HCT116 (cell line): ENCODE results near the gene MYO1B. TPM values are rescaled to one million over a fixed set of nuclear protein-coding genes. Genes with fewer than 3 reads are reported as not detected.

Experiments
- ATAC-seq: fragments of 200-7000 bp; cut with Tn5 transposase; 2 replicates; pipeline ENCODE4 v1.9.1; 2020; ENCODE audit warnings: mild to moderate bottlenecking, moderate library complexity
- BruUV-seq: library from RNA; stranded (reverse); fragments of 400-500 nt; replicated peaks from 2 replicates; lab custom pipeline; 2021; lab: Mats Ljungman, UMichigan
- CTCF ChIA-PET: fragments of 300-600 bp; sonication (Branson Sonifier 250); formaldehyde crosslinking; loops from one replicate; lab custom pipeline; 2021; ENCODE audit warnings: antibody characterized with exemption; lab: Charles Lee
- POLR2A ChIA-PET: fragments of 300-600, 350-600 bp; sonication (Branson Sonifier 250); formaldehyde crosslinking; loops from one replicate; lab custom pipeline; 2021; ENCODE audit warnings: antibody characterized with exemption; lab: Charles Lee
- RAD21 ChIA-PET, 2 experiments: fragments of 300-600 bp; sonication (Branson Sonifier 250); formaldehyde crosslinking; loops; one replicate each; lab custom pipeline; 2023; ENCODE audit warnings: low total read pairs in 2 of 2; ENCODE audit not compliant: uncharacterized antibody in 2 of 2, unreplicated experiment in 2 of 2, low non-redundant PET in 1 of 2; lab: Charles Lee
- DNase-seq: peaks from one replicate; pipeline ENCODE4 v3.0.0-alpha.2; 2010; ENCODE audit warnings: low read depth, low spot score
- H2AFZ ChIP-seq: fragments of 200-600 bp; shearing (Covaris generic), sonication (generic); 2 replicates; pipeline ENCODE4 v1.6.1; 2017; ENCODE audit warnings: low read depth, mixed run types, mixed read lengths, antibody characterized with exemption, low read length; ENCODE audit not compliant: poor library complexity, severe bottlenecking
- H3K27ac ChIP-seq: 2 replicates; pipeline ENCODE4 v1.5.1; 2012; ENCODE audit warnings: low read depth, low read length
- H3K27me3 ChIP-seq: fragments of 200-600 bp; sonication (generic); 2 replicates; pipeline ENCODE4 v1.6.1; 2016; ENCODE audit warnings: mixed run types, low read length, mixed read lengths; ENCODE audit not compliant: insufficient read depth
- H3K36me3 ChIP-seq, 2 experiments: fragments of 200-500 bp in 1 of 2; fragments of 200-600 bp in 1 of 2; sonication (Bioruptor generic) in 1 of 2; sonication (generic) in 1 of 2; 2 replicates each; pipeline versions ENCODE4 v1.5.1 to v1.6.1; 2014 to 2016; ENCODE audit warnings: low read length in 2 of 2, inconsistent platforms in 1 of 2, mixed read lengths in 1 of 2, mixed run types in 1 of 2; ENCODE audit not compliant: insufficient read depth in 2 of 2, control insufficient read depth in 1 of 2
- H3K4me1 ChIP-seq, 2 experiments: fragments of 200-600 bp in 1 of 2; sonication (generic) in 1 of 2; 2 replicates each; pipeline versions ENCODE4 v1.5.1 to v1.6.1; 2012 to 2017; ENCODE audit warnings: low read length in 2 of 2, inconsistent platforms in 1 of 2, mild to moderate bottlenecking in 1 of 2, mixed read lengths in 1 of 2, mixed run types in 1 of 2, moderate library complexity in 1 of 2; ENCODE audit not compliant: insufficient read depth in 2 of 2, control insufficient read depth in 1 of 2
- H3K4me2 ChIP-seq: fragments of 200-600 bp; sonication (generic); 2 replicates; pipeline ENCODE4 v1.6.1; 2017; ENCODE audit warnings: mixed run types, low read length, mixed read lengths
- H3K4me3 ChIP-seq, 2 experiments: fragments of 200-600 bp in 1 of 2; sonication (generic) in 1 of 2; replicated peaks in 1 of 2; 2 replicates each; pipeline ENCODE4 v1.5.1; 2011 to 2016; ENCODE audit warnings: low read length in 2 of 2, control low read depth in 1 of 2, low read depth in 1 of 2, mild to moderate bottlenecking in 1 of 2, mixed read lengths in 1 of 2, mixed run types in 1 of 2
- H3K79me2 ChIP-seq: fragments of 200-600 bp; sonication (generic); 2 replicates; pipeline ENCODE4 v1.6.1; 2017; ENCODE audit warnings: mild to moderate bottlenecking, mixed run types, low read length, moderate library complexity, mixed read lengths; ENCODE audit not compliant: insufficient read depth
- H3K9ac ChIP-seq: fragments of 200-600 bp; sonication (generic); 2 replicates; pipeline ENCODE4 v1.6.1; 2016; ENCODE audit warnings: low read length, mixed read lengths
- H3K9me2 ChIP-seq: fragments of 200-600 bp; sonication (generic), shearing (Covaris generic); 2 replicates; pipeline ENCODE4 v1.6.1; 2017; ENCODE audit warnings: mixed run types, mild to moderate bottlenecking, moderate library complexity; ENCODE audit not compliant: insufficient read depth
- H3K9me3 ChIP-seq, 2 experiments: fragments of 200-500 bp in 1 of 2; fragments of 200-600 bp in 1 of 2; sonication (Bioruptor generic) in 1 of 2; sonication (generic) in 1 of 2; 2 replicates each; pipeline ENCODE4 v1.6.1; 2014 to 2017; ENCODE audit warnings: low read length in 2 of 2, mixed read lengths in 2 of 2, inconsistent platforms in 1 of 2, low read depth in 1 of 2, mild to moderate bottlenecking in 1 of 2, mixed run types in 1 of 2, moderate library complexity in 1 of 2; ENCODE audit not compliant: control insufficient read depth in 1 of 2, insufficient read depth in 1 of 2
- H4K20me1 ChIP-seq: fragments of 200-600 bp; sonication (generic), shearing (Covaris generic); 2 replicates; pipeline ENCODE4 v1.6.1; 2017; ENCODE audit warnings: mixed run types, mild to moderate bottlenecking, moderate library complexity; ENCODE audit not compliant: insufficient read depth
- FOSL1 ChIP-seq: IDR thresholded peaks from 2 replicates; pipeline ENCODE4 v1.6.1; 2012; ENCODE audit warnings: low read depth
- RAD21 ChIP-seq: IDR thresholded peaks from 2 replicates; pipeline ENCODE4 v1.6.1; 2012; ENCODE audit warnings: low read depth, mild to moderate bottlenecking
- TCF7L2 ChIP-seq: IDR thresholded peaks from 2 replicates; pipeline ENCODE4 v1.7.0; 2011; ENCODE audit warnings: borderline replicate concordance, inconsistent platforms; ENCODE audit not compliant: insufficient read depth, insufficient read length; ENCODE audit errors: extremely low read depth
- intact Hi-C: fragments of 100-400 bp; cut with micrococcal nuclease; formaldehyde crosslinking; loops from 2 replicates; pipeline ENCODE4 v1.10.0; 2022
- total RNA-seq: library from RNA; stranded (reverse); gene quantifications from one replicate; pipeline ENCODE4 v1.2.1, GENCODE V29; 2021; ENCODE audit not compliant: unreplicated experiment
- TF ChIP-seq, protein P1 (sequence below): IDR thresholded peaks from 2 replicates; pipeline ENCODE4 v1.6.1; 2012
- TF ChIP-seq, protein P2 (sequence below), 3 experiments: fragments of 200-600 bp in 1 of 3; sonication (generic) in 1 of 3; IDR thresholded peaks in 2 of 3; conservative IDR thresholded peaks in 1 of 3; 2 replicates each; pipeline ENCODE4 v1.5.1; 2012 to 2017; ENCODE audit warnings: low read depth in 2 of 3, low read length in 2 of 3, antibody characterized with exemption in 1 of 3, borderline replicate concordance in 1 of 3, control low read depth in 1 of 3, mild to moderate bottlenecking in 1 of 3, mixed read lengths in 1 of 3, mixed run types in 1 of 3, moderate library complexity in 1 of 3; ENCODE audit not compliant: insufficient read depth in 1 of 3
- TF ChIP-seq, protein P3 (sequence below): IDR thresholded peaks from 2 replicates; pipeline ENCODE4 v1.6.1; 2012
- TF ChIP-seq, protein P4 (sequence below): IDR thresholded peaks from 2 replicates; pipeline ENCODE4 v1.6.1; 2012; ENCODE audit warnings: low read depth

The MYO1B gene
- total RNA-seq, 1 experiment from 2014 or later, result 51.7 TPM

DNA sequence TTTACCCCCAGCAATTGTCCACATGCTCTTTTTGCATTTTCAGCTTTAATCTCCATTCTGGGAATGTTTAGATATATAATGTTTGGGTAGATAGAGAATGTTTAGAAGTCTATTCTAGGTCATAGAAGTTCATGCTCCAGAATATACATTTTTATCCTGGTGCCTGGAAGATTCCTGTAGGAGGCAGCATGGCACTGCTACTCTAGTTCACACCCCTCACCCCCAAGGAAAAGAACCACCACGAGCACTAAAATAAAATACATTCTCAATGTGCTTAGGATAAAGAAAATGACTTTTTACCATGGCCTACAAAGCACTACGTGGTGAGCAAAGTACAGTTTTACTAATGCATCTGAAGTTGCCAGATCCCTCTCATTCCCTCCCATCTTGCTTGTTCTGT is 53.8 kb downstream of the MYO1B start:
- intact Hi-C loops, result loop anchor here (5.0 kb wide), 1 partner anchor 218 kb away; no protein-coding TSS in a partner anchor

More for the DNA sequence above, 53.8 kb downstream of the MYO1B start:
- Histone ChIP-seq H3K4me2 (no peak overlapping the region), H3K9me3 (no peaks in the 10 kb centered on the region), H3K9me2 (no peaks in the 10 kb centered on the region), H3K4me1 (peaks cover 2% of the 10 kb centered on the region in 2 experiments; a peak in 2 of 4 replicates), H2AFZ (no peak overlapping the region), H3K36me3 (no peaks in the 10 kb centered on the region; a peak in 1 of 4 replicates), H3K9ac (no peak overlapping the region), H3K4me3 (no peak overlapping the region), H3K27ac (no peak overlapping the region), H4K20me1 (no peaks in the 10 kb centered on the region), H3K79me2 (peaks cover 11% of the 10 kb centered on the region), H3K27me3 (no peaks in the 10 kb centered on the region)
- TF ChIP-seq, protein P1, sequence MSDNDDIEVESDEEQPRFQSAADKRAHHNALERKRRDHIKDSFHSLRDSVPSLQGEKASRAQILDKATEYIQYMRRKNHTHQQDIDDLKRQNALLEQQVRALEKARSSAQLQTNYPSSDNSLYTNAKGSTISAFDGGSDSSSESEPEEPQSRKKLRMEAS, result no peak
- TF ChIP-seq TCF7L2 (no peak), RAD21 (peak; percentile 45), FOSL1 (no peak)
- TF ChIP-seq, protein P2, sequence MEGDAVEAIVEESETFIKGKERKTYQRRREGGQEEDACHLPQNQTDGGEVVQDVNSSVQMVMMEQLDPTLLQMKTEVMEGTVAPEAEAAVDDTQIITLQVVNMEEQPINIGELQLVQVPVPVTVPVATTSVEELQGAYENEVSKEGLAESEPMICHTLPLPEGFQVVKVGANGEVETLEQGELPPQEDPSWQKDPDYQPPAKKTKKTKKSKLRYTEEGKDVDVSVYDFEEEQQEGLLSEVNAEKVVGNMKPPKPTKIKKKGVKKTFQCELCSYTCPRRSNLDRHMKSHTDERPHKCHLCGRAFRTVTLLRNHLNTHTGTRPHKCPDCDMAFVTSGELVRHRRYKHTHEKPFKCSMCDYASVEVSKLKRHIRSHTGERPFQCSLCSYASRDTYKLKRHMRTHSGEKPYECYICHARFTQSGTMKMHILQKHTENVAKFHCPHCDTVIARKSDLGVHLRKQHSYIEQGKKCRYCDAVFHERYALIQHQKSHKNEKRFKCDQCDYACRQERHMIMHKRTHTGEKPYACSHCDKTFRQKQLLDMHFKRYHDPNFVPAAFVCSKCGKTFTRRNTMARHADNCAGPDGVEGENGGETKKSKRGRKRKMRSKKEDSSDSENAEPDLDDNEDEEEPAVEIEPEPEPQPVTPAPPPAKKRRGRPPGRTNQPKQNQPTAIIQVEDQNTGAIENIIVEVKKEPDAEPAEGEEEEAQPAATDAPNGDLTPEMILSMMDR (IDR thresholded peaks at IDR 0.05 in 2 of 3, conservative IDR thresholded peaks at IDR 0.05 in 1 of 3; ENCODE audit: borderline replicate concordance in 1 of 3, insufficient read depth in 1 of 3, low read depth in 2 of 3, low read length in 2 of 3), result peak in 1 of 3 experiments; percentile 26; a peak in 1 of 6 replicates
- TF ChIP-seq, protein P3, sequence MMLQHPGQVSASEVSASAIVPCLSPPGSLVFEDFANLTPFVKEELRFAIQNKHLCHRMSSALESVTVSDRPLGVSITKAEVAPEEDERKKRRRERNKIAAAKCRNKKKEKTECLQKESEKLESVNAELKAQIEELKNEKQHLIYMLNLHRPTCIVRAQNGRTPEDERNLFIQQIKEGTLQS, result no peak
- TF ChIP-seq, protein P4, sequence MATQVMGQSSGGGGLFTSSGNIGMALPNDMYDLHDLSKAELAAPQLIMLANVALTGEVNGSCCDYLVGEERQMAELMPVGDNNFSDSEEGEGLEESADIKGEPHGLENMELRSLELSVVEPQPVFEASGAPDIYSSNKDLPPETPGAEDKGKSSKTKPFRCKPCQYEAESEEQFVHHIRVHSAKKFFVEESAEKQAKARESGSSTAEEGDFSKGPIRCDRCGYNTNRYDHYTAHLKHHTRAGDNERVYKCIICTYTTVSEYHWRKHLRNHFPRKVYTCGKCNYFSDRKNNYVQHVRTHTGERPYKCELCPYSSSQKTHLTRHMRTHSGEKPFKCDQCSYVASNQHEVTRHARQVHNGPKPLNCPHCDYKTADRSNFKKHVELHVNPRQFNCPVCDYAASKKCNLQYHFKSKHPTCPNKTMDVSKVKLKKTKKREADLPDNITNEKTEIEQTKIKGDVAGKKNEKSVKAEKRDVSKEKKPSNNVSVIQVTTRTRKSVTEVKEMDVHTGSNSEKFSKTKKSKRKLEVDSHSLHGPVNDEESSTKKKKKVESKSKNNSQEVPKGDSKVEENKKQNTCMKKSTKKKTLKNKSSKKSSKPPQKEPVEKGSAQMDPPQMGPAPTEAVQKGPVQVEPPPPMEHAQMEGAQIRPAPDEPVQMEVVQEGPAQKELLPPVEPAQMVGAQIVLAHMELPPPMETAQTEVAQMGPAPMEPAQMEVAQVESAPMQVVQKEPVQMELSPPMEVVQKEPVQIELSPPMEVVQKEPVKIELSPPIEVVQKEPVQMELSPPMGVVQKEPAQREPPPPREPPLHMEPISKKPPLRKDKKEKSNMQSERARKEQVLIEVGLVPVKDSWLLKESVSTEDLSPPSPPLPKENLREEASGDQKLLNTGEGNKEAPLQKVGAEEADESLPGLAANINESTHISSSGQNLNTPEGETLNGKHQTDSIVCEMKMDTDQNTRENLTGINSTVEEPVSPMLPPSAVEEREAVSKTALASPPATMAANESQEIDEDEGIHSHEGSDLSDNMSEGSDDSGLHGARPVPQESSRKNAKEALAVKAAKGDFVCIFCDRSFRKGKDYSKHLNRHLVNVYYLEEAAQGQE, result no peak
- CTCF ChIA-PET, result no interaction called here
- RAD21 ChIA-PET, result no interaction called here
- BruUV-seq, result no TSS peak
- POLR2A ChIA-PET, result no interaction called here
- ATAC-seq (no peak), DNase-seq (no peak)
